Neural cell (in vitro differentiated cells): Measurements from ENCODE around the gene CDC6. TPM values are rescaled to one million over a fixed set of nuclear protein-coding genes. Genes with fewer than 3 reads are reported as not detected.

Experiments
- H2AFZ ChIP-seq: fragments of 200-600, 300-800 bp; sonication (generic), shearing (Covaris generic); 2 replicates; pipeline ENCODE4 v1.6.0; 2014; ENCODE audit warnings: low read depth, mild to moderate bottlenecking, antibody characterized with exemption, low read length, moderate library complexity
- H3F3A ChIP-seq: fragments of 200-600 bp; shearing (Covaris generic); 2 replicates; pipeline ENCODE4 v1.6.1; 2016; ENCODE audit warnings: mild to moderate bottlenecking, moderate library complexity, mixed read lengths, antibody characterized with exemption, low read length; ENCODE audit not compliant: insufficient read depth, poor library complexity, severe bottlenecking
- H3K27ac ChIP-seq: fragments of 200-600, 300-800 bp; sonication (generic), shearing (Covaris generic); 2 replicates; pipeline ENCODE4 v1.5.1; 2014; ENCODE audit warnings: mild to moderate bottlenecking, low read length, moderate library complexity
- H3K27me3 ChIP-seq: fragments of 300-800, 200-600 bp; sonication (generic), shearing (Covaris generic); 2 replicates; pipeline ENCODE4 v1.6.0; 2014; ENCODE audit warnings: mild to moderate bottlenecking, low read depth, low read length, moderate library complexity; ENCODE audit not compliant: insufficient read depth
- H3K36me3 ChIP-seq: fragments of 300-800, 200-600 bp; sonication (generic), shearing (Covaris generic); 2 replicates; pipeline ENCODE4 v1.5.1; 2014; ENCODE audit warnings: mild to moderate bottlenecking, antibody characterized with exemption, low read length, moderate library complexity; ENCODE audit not compliant: insufficient read depth
- H3K4me2 ChIP-seq: fragments of 300-800, 200-600 bp; sonication (generic), shearing (Covaris generic); 2 replicates; pipeline ENCODE4 v1.6.0; 2014; ENCODE audit warnings: mild to moderate bottlenecking, low read length
- H3K4me3 ChIP-seq: fragments of 300-800, 200-600 bp; sonication (generic), shearing (Covaris generic); 2 replicates; pipeline ENCODE4 v1.5.1; 2014; ENCODE audit warnings: mild to moderate bottlenecking, low read length, moderate library complexity
- H3K79me2 ChIP-seq: fragments of 200-600 bp; shearing (Covaris generic); replicated peaks from 2 replicates; pipeline ENCODE4 v1.6.0; 2014; ENCODE audit warnings: mild to moderate bottlenecking, low read length, moderate library complexity; ENCODE audit not compliant: insufficient read depth
- H3K9ac ChIP-seq: fragments of 300-800, 200-600 bp; sonication (generic), shearing (Covaris generic); 2 replicates; pipeline ENCODE4 v1.6.1; 2016; ENCODE audit warnings: mild to moderate bottlenecking, low read length, mixed read lengths
- H3K9me2 ChIP-seq: fragments of 200-600 bp; shearing (Covaris generic); 2 replicates; pipeline ENCODE4 v1.6.1; 2016; ENCODE audit warnings: mild to moderate bottlenecking, low read length, mixed read lengths; ENCODE audit not compliant: insufficient read depth
- H3K9me3 ChIP-seq: fragments of 200-600, 300-800 bp; sonication (generic), shearing (Covaris generic); 2 replicates; pipeline ENCODE4 v1.6.1; 2016; ENCODE audit warnings: mild to moderate bottlenecking, mixed run types, low read length, moderate library complexity, mixed read lengths
- H4K20me1 ChIP-seq: fragments of 200-600 bp; shearing (Covaris generic); 2 replicates; pipeline ENCODE4 v1.6.1; 2016; ENCODE audit warnings: mild to moderate bottlenecking, mixed run types; ENCODE audit not compliant: insufficient read depth
- EP300 ChIP-seq: fragments of 450-650 bp; conservative IDR thresholded peaks from 2 replicates; pipeline ENCODE4 v1.6.1; 2014; ENCODE audit warnings: antibody characterized with exemption, mild to moderate bottlenecking, moderate library complexity; ENCODE audit not compliant: poor library complexity, severe bottlenecking
- EZH2 ChIP-seq: fragments of 200-600, 300-800 bp; shearing (Covaris generic), sonication (generic); IDR thresholded peaks from 2 replicates; pipeline ENCODE4 v1.6.1; 2014; ENCODE audit warnings: antibody characterized with exemption, low read length, borderline replicate concordance, mild to moderate bottlenecking; ENCODE audit not compliant: insufficient read depth, poor library complexity, severe bottlenecking
- MXI1 ChIP-seq: fragments of 450-650 bp; conservative IDR thresholded peaks from 2 replicates; pipeline ENCODE4 v1.6.1; 2014; ENCODE audit warnings: antibody characterized with exemption, mild to moderate bottlenecking; ENCODE audit not compliant: poor library complexity, severe bottlenecking
- POLR2AphosphoS5 ChIP-seq: IDR thresholded peaks from 2 replicates; pipeline ENCODE4 v1.6.1; 2012
- RAD21 ChIP-seq: fragments of 450-650 bp; conservative IDR thresholded peaks from 2 replicates; pipeline ENCODE4 v1.6.1; 2014; ENCODE audit warnings: antibody characterized with exemption, mild to moderate bottlenecking, moderate library complexity
- SMC3 ChIP-seq: fragments of 450-650 bp; conservative IDR thresholded peaks from 2 replicates; pipeline ENCODE4 v1.6.1; 2014; ENCODE audit warnings: antibody characterized with exemption, mild to moderate bottlenecking, moderate library complexity; ENCODE audit not compliant: poor library complexity
- TAF1 ChIP-seq: IDR thresholded peaks from 2 replicates; pipeline ENCODE4 v1.6.1; 2012; ENCODE audit warnings: low read depth
- polyA plus RNA-seq: library from polyadenylated mRNA; depleted of rRNA; stranded (reverse); fragments of >200 nt; gene quantifications from 2 replicates; pipeline ENCODE4 v1.2.3, GENCODE V29; 2014
- TF ChIP-seq, protein P1 (sequence below): IDR thresholded peaks from 2 replicates; pipeline ENCODE4 v1.6.1; 2012; ENCODE audit warnings: borderline replicate concordance
- TF ChIP-seq, protein P2 (sequence below): fragments of 450-650 bp; IDR thresholded peaks from 2 replicates; pipeline ENCODE4 v1.5.1; 2014; ENCODE audit warnings: antibody characterized with exemption, mild to moderate bottlenecking, moderate library complexity; ENCODE audit not compliant: poor library complexity, severe bottlenecking

The CDC6 gene
- polyA plus RNA-seq, 1 donor from 2014 or later: 2.2 TPM

GRCh38 chr17:40291281-40291664, 3.6 kb downstream of the CDC6 start:
- H3K79me2 ChIP-seq: peaks cover 5% of the 10 kb centered on the region
- no peaks in the 10 kb centered on the region for H3K36me3 ChIP-seq
- H3F3A ChIP-seq: no peaks in the 10 kb centered on the region
- H4K20me1 ChIP-seq: no peaks in the 10 kb centered on the region
- no peaks in the 10 kb centered on the region for H3K27me3 ChIP-seq
- no peak overlapping the region for H3K27ac ChIP-seq
- no peak overlapping the region for H3K4me2 ChIP-seq
- H3K9me2 ChIP-seq: no peaks in the 10 kb centered on the region
- TF ChIP-seq EZH2 (no peak), SMC3 (no peak), POLR2AphosphoS5 (no peak), MXI1 (no peak), EP300 (no peak), RAD21 (no peak), TAF1 (no peak)
- TF ChIP-seq, protein P1, sequence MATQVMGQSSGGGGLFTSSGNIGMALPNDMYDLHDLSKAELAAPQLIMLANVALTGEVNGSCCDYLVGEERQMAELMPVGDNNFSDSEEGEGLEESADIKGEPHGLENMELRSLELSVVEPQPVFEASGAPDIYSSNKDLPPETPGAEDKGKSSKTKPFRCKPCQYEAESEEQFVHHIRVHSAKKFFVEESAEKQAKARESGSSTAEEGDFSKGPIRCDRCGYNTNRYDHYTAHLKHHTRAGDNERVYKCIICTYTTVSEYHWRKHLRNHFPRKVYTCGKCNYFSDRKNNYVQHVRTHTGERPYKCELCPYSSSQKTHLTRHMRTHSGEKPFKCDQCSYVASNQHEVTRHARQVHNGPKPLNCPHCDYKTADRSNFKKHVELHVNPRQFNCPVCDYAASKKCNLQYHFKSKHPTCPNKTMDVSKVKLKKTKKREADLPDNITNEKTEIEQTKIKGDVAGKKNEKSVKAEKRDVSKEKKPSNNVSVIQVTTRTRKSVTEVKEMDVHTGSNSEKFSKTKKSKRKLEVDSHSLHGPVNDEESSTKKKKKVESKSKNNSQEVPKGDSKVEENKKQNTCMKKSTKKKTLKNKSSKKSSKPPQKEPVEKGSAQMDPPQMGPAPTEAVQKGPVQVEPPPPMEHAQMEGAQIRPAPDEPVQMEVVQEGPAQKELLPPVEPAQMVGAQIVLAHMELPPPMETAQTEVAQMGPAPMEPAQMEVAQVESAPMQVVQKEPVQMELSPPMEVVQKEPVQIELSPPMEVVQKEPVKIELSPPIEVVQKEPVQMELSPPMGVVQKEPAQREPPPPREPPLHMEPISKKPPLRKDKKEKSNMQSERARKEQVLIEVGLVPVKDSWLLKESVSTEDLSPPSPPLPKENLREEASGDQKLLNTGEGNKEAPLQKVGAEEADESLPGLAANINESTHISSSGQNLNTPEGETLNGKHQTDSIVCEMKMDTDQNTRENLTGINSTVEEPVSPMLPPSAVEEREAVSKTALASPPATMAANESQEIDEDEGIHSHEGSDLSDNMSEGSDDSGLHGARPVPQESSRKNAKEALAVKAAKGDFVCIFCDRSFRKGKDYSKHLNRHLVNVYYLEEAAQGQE: no peak
- TF ChIP-seq, protein P2, sequence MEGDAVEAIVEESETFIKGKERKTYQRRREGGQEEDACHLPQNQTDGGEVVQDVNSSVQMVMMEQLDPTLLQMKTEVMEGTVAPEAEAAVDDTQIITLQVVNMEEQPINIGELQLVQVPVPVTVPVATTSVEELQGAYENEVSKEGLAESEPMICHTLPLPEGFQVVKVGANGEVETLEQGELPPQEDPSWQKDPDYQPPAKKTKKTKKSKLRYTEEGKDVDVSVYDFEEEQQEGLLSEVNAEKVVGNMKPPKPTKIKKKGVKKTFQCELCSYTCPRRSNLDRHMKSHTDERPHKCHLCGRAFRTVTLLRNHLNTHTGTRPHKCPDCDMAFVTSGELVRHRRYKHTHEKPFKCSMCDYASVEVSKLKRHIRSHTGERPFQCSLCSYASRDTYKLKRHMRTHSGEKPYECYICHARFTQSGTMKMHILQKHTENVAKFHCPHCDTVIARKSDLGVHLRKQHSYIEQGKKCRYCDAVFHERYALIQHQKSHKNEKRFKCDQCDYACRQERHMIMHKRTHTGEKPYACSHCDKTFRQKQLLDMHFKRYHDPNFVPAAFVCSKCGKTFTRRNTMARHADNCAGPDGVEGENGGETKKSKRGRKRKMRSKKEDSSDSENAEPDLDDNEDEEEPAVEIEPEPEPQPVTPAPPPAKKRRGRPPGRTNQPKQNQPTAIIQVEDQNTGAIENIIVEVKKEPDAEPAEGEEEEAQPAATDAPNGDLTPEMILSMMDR: no peak
- H2AFZ ChIP-seq: no peak overlapping the region
- H3K9me3 ChIP-seq: no peaks in the 10 kb centered on the region
- H3K9ac ChIP-seq: no peak overlapping the region
- H3K4me3 ChIP-seq: no peak overlapping the region

- H3K4me3 ChIP-seq: no peak overlapping the region
- no peaks in the 10 kb centered on the region for H3F3A ChIP-seq
- peaks cover 5% of the 10 kb centered on the region for H3K79me2 ChIP-seq
- H3K9me3 ChIP-seq: no peaks in the 10 kb centered on the region
- TF ChIP-seq, protein P2: no peak
- no peak for TF ChIP-seq TAF1
- no peak for TF ChIP-seq RAD21
- TF ChIP-seq POLR2AphosphoS5: no peak
- no peak for TF ChIP-seq MXI1
- TF ChIP-seq EZH2: no peak
- TF ChIP-seq SMC3: no peak
- TF ChIP-seq, protein P1: no peak
- TF ChIP-seq EP300: no peak
- H2AFZ ChIP-seq: no peak overlapping the region
- no peaks in the 10 kb centered on the region for H4K20me1 ChIP-seq
- no peak overlapping the region for H3K27ac ChIP-seq
- no peaks in the 10 kb centered on the region for H3K9me2 ChIP-seq
- H3K4me2 ChIP-seq: no peak overlapping the region
- H3K27me3 ChIP-seq: no peaks in the 10 kb centered on the region
- H3K36me3 ChIP-seq: no peaks in the 10 kb centered on the region
- no peak overlapping the region for H3K9ac ChIP-seq
Measured at GRCh38 chr17:40293363-40293762, 5.7 kb downstream of the CDC6 start.
